WTC11 (cell line): ENCODE measurements around the gene SLC8B1. TPM values are rescaled to one million over a fixed set of nuclear protein-coding genes. Genes with fewer than 3 reads are reported as not detected.

Source experiments
- ATAC-seq: fragments of 200-7000 bp; cut with Tn5 transposase; 2 replicates; pipeline ENCODE4 v1.10.0; 2021; ENCODE audit warnings: mild to moderate bottlenecking, moderate library complexity
- CTCF ChIA-PET: fragments of 300-600 bp; sonication (Branson Sonifier 250); formaldehyde crosslinking; loops from one replicate; lab custom pipeline; 2021; ENCODE audit warnings: antibody characterized with exemption; lab: Charles Lee
- POLR2A ChIA-PET: fragments of 350-600 bp; sonication (Branson Sonifier 250); formaldehyde crosslinking; loops from one replicate; lab custom pipeline; 2021; ENCODE audit warnings: antibody characterized with exemption; lab: Charles Lee
- DNase-seq: peaks from one replicate; pipeline ENCODE4 v3.0.0; 2021; ENCODE audit warnings: low spot score
- H3K27ac Mint-ChIP-seq: 2 replicates; pipeline ENCODE4 v1.8.0; 2021; ENCODE audit warnings: mixed read lengths
- H3K27me3 Mint-ChIP-seq: 2 replicates; pipeline ENCODE4 v1.8.0; 2021; ENCODE audit warnings: low read depth, mild to moderate bottlenecking, moderate library complexity, mixed read lengths
- H3K36me3 Mint-ChIP-seq: 2 replicates; pipeline ENCODE4 v1.8.0; 2021; ENCODE audit warnings: mixed read lengths
- H3K4me1 Mint-ChIP-seq: 2 replicates; pipeline ENCODE4 v1.8.0; 2022; ENCODE audit warnings: mixed read lengths
- H3K4me3 Mint-ChIP-seq: 2 replicates; pipeline ENCODE4 v1.8.0; 2021; ENCODE audit warnings: mild to moderate bottlenecking, moderate library complexity, mixed read lengths
- H3K9me3 Mint-ChIP-seq: 2 replicates; pipeline ENCODE4 v1.8.0; 2021; ENCODE audit warnings: mixed read lengths
- ATF1 ChIP-seq: sonication (generic); formaldehyde crosslinking; IDR thresholded peaks from 2 replicates; pipeline ENCODE4 v1.8.1; 2023; ENCODE audit warnings: mild to moderate bottlenecking, moderate library complexity, missing genetic modification reagents
- ATF6 ChIP-seq: sonication (generic); formaldehyde crosslinking; IDR thresholded peaks from 2 replicates; pipeline ENCODE4 v1.8.1; 2023; ENCODE audit warnings: mild to moderate bottlenecking, missing genetic modification reagents
- E2F4 ChIP-seq: sonication (generic); formaldehyde crosslinking; IDR thresholded peaks from 2 replicates; pipeline ENCODE4 v1.8.1; 2022; ENCODE audit warnings: low read depth, mild to moderate bottlenecking, moderate library complexity, missing genetic modification reagents, borderline replicate concordance
- ERG ChIP-seq: fragments of 250-450 bp; sonication (Bioruptor Pico); IDR thresholded peaks from 2 replicates; pipeline ENCODE4 v1.8.0; 2021; ENCODE audit warnings: mild to moderate bottlenecking
- GABPB1 ChIP-seq: sonication (generic); formaldehyde crosslinking; IDR thresholded peaks from 2 replicates; pipeline ENCODE4 v1.8.1; 2023; ENCODE audit warnings: mild to moderate bottlenecking, missing genetic modification reagents
- HMGXB4 ChIP-seq: sonication (generic); formaldehyde crosslinking; IDR thresholded peaks from 2 replicates; pipeline ENCODE4 v1.8.1; 2023; ENCODE audit warnings: mild to moderate bottlenecking, moderate library complexity, missing genetic modification reagents
- KAT7 ChIP-seq: sonication (generic); formaldehyde crosslinking; IDR thresholded peaks from 2 replicates; pipeline ENCODE4 v1.8.1; 2023; ENCODE audit warnings: missing genetic modification reagents, mild to moderate bottlenecking, borderline replicate concordance
- MLX ChIP-seq: sonication (generic); formaldehyde crosslinking; IDR thresholded peaks from 2 replicates; pipeline ENCODE4 v1.8.1; 2023; ENCODE audit warnings: mild to moderate bottlenecking, missing genetic modification reagents, moderate library complexity
- NFATC4 ChIP-seq: fragments of 250-450 bp; sonication (Bioruptor Pico); IDR thresholded peaks from 2 replicates; pipeline ENCODE4 v1.9.0; 2021; ENCODE audit warnings: mild to moderate bottlenecking
- PRDM15 ChIP-seq: sonication (generic); formaldehyde crosslinking; IDR thresholded peaks from 2 replicates; pipeline ENCODE4 v1.8.0; 2022; ENCODE audit warnings: missing genetic modification reagents
- SP1 ChIP-seq: sonication (generic); formaldehyde crosslinking; conservative IDR thresholded peaks from 2 replicates; pipeline ENCODE4 v1.8.1; 2022; ENCODE audit warnings: missing genetic modification reagents
- TEAD4 ChIP-seq: sonication (generic); formaldehyde crosslinking; IDR thresholded peaks from 2 replicates; pipeline ENCODE4 v1.8.0; 2022; ENCODE audit warnings: mild to moderate bottlenecking, missing genetic modification reagents
- TP53 ChIP-seq: sonication (generic); formaldehyde crosslinking; IDR thresholded peaks from 2 replicates; pipeline ENCODE4 v1.8.1; 2023; ENCODE audit warnings: mild to moderate bottlenecking, missing genetic modification reagents
- ZNF416 ChIP-seq: fragments of 250-450 bp; sonication (Bioruptor Pico); IDR thresholded peaks from 2 replicates; pipeline ENCODE4 v1.9.0; 2021; ENCODE audit warnings: mild to moderate bottlenecking, inconsistent platforms
- ZNF423 ChIP-seq: fragments of 250-450 bp; sonication (Bioruptor Pico); IDR thresholded peaks from 2 replicates; pipeline ENCODE4 v2.1.2; 2022; ENCODE audit warnings: mild to moderate bottlenecking, moderate library complexity
- ZNF425 ChIP-seq: fragments of 250-450 bp; sonication (Bioruptor Pico); conservative IDR thresholded peaks from 2 replicates; pipeline ENCODE4 v1.9.0; 2021; ENCODE audit warnings: mild to moderate bottlenecking
- ZNF512 ChIP-seq: sonication (generic); formaldehyde crosslinking; IDR thresholded peaks from 2 replicates; pipeline ENCODE4 v1.8.1; 2022; ENCODE audit warnings: missing genetic modification reagents, borderline replicate concordance
- ZSCAN18 ChIP-seq: fragments of 250-450 bp; sonication (Bioruptor Pico); IDR thresholded peaks from 2 replicates; pipeline ENCODE4 v2.1.2; 2022; ENCODE audit warnings: mild to moderate bottlenecking, moderate library complexity
- total RNA-seq: library from RNA; stranded (reverse); gene quantifications from 3 replicates; pipeline ENCODE4 v1.2.3, GENCODE V29; 2021

The SLC8B1 gene
- total RNA-seq, 1 experiment from 2014 or later: 13.8 TPM

GRCh38 chr12:113289361-113289760 is 45.5 kb downstream of the SLC8B1 start (continued):
- TF ChIP-seq HMGXB4 (CRISPR knock-in tag): no peak
- no peak for TF ChIP-seq ZSCAN18 (CRISPR knock-in tag)
- no peak for TF ChIP-seq ATF6 (CRISPR knock-in tag)
- TF ChIP-seq NFATC4: no peak
- no peak for TF ChIP-seq ERG
- no peak for TF ChIP-seq ZNF512
- TF ChIP-seq, all 79 proteins: peak for 0

- Mint-ChIP-seq H3K27ac (no peak overlapping the region), H3K4me1 (0 out of 2 replicates have a peak, but pooled peaks cover 4% of the 10 kb centered on the region), H3K4me3 (no peak overlapping the region), H3K27me3 (no peaks in the 10 kb centered on the region), H3K9me3 (no peaks in the 10 kb centered on the region), H3K36me3 (peaks cover 10% of the 10 kb centered on the region; the same call in 1 of the 2 replicates)
- POLR2A ChIA-PET: no interaction called here
- DNase-seq (no peak), ATAC-seq (no peak)
- CTCF ChIA-PET: interaction anchor here (2.9 kb wide), 1 partner anchor 152 kb away, joined by 9 read pairs; the partner anchor contains the start of gene RASAL1
- TF ChIP-seq ATF1 (no peak), PRDM15 (CRISPR knock-in tag) (no peak), TP53 (CRISPR knock-in tag) (no peak), KAT7 (no peak), ZNF416 (CRISPR knock-in tag) (no peak), ZNF423 (CRISPR knock-in tag) (no peak), TEAD4 (CRISPR knock-in tag) (no peak), ZNF425 (no peak), E2F4 (no peak), SP1 (CRISPR knock-in tag) (no peak), MLX (CRISPR knock-in tag) (no peak), HMGXB4 (CRISPR knock-in tag) (no peak), GABPB1 (CRISPR knock-in tag) (no peak)
Observed at GRCh38 chr12:113287899-113288282, 47.0 kb downstream of the SLC8B1 start.
